HEK293T (cell line): ENCODE measurements around the gene GPHA2.

ENCODE experiments used
- ARNT ChIP-seq: fragments of 450-650 bp; IDR thresholded peaks from 2 replicates; pipeline ENCODE4 v1.6.1; 2017; ENCODE audit warnings: mild to moderate bottlenecking
- CTBP1 ChIP-seq: fragments of 450-650 bp; IDR thresholded peaks from 2 replicates; pipeline ENCODE4 v1.6.1; 2016; ENCODE audit warnings: borderline replicate concordance
- ELF4 ChIP-seq: fragments of 450-650 bp; IDR thresholded peaks from 2 replicates; pipeline ENCODE4 v1.6.1; 2017; ENCODE audit warnings: antibody characterized with exemption
- FOXA1 ChIP-seq: fragments of 450-650 bp; IDR thresholded peaks from 2 replicates; pipeline ENCODE4 v1.6.1; 2016; ENCODE audit warnings: mild to moderate bottlenecking
- FOXM1 ChIP-seq: fragments of 450-650 bp; IDR thresholded peaks from 2 replicates; pipeline ENCODE4 v1.6.1; 2017; ENCODE audit warnings: mild to moderate bottlenecking, borderline replicate concordance
- HDGF ChIP-seq: fragments of 450-650 bp; IDR thresholded peaks from 2 replicates; pipeline ENCODE4 v1.6.1; 2017; ENCODE audit warnings: antibody characterized with exemption, borderline replicate concordance
- NFRKB ChIP-seq: fragments of 450-650 bp; IDR thresholded peaks from 2 replicates; pipeline ENCODE4 v1.6.1; 2016; ENCODE audit warnings: mild to moderate bottlenecking, moderate library complexity
- PKNOX1 ChIP-seq: fragments of 450-650 bp; IDR thresholded peaks from 2 replicates; pipeline ENCODE4 v1.6.1; 2016
- SP1 ChIP-seq: fragments of 450-650 bp; IDR thresholded peaks from 2 replicates; pipeline ENCODE4 v1.6.1; 2017
- SUZ12 ChIP-seq: fragments of 450-650 bp; IDR thresholded peaks from 2 replicates; pipeline ENCODE4 v1.6.1; 2016; ENCODE audit warnings: mild to moderate bottlenecking
- TARDBP ChIP-seq: fragments of 450-650 bp; IDR thresholded peaks from 2 replicates; pipeline ENCODE4 v1.6.1; 2016
- ZNF384 ChIP-seq: fragments of 450-650 bp; IDR thresholded peaks from 2 replicates; pipeline ENCODE4 v1.6.1; 2016

GRCh38 chr11:64894070-64894811 is 41.5 kb downstream of the GPHA2 start:
- TF ChIP-seq HDGF = peak; percentile 72; the same call in 1 of the 2 replicates
- no peak for TF ChIP-seq ARNT
- no peak for TF ChIP-seq TARDBP
- no peak for TF ChIP-seq SP1
- no peak for TF ChIP-seq PKNOX1
- TF ChIP-seq ZNF384 = no peak
- TF ChIP-seq FOXM1 = no peak
- TF ChIP-seq SUZ12 = no peak
- no peak for TF ChIP-seq NFRKB
- TF ChIP-seq CTBP1 = no peak
- TF ChIP-seq FOXA1 = no peak
- no peak for TF ChIP-seq ELF4
